ENCODE results near the gene TUBB4A.

- TF ChIP-seq FOXM1 (IDR thresholded peaks at IDR 0.05; ENCODE audit: low read depth, low read length): no peak
- peak in 1 of 2 experiments; percentile 72; a peak in 2 of 4 replicates for TF ChIP-seq SRF (IDR thresholded peaks at IDR 0.05; ENCODE audit: low read depth in 2 of 2, low read length in 2 of 2)
- no peak for TF ChIP-seq EZH2 (IDR thresholded peaks at IDR 0.05; ENCODE audit: borderline replicate concordance, control insufficient read depth, low read depth, low read length)
- peak; percentile 96 to 99 (median 97); a peak in 5 of 6 replicates for TF ChIP-seq CTCF (IDR thresholded peaks at IDR 0.05 in 2 of 3, conservative IDR thresholded peaks at IDR 0.05 in 1 of 3; ENCODE audit: control insufficient read depth in 2 of 3, extremely low read depth in 1 of 3, insufficient read depth in 1 of 3, low read depth in 3 of 3, low read length in 3 of 3)
- no peak for TF ChIP-seq KDM1A (IDR thresholded peaks at IDR 0.05; ENCODE audit: borderline replicate concordance)
- no peak for TF ChIP-seq ZNF274 (IDR thresholded peaks at IDR 0.05; ENCODE audit: insufficient read depth, insufficient read length)
- no peak for TF ChIP-seq BMI1 (IDR thresholded peaks at IDR 0.05; ENCODE audit: borderline replicate concordance)
- no peak for TF ChIP-seq BCLAF1 (IDR thresholded peaks at IDR 0.05)
- TF ChIP-seq RELA (IDR thresholded peaks at IDR 0.05; ENCODE audit: borderline replicate concordance, partially characterized antibody): peak; percentile 57
- no peak for TF ChIP-seq ZBTB33 (IDR thresholded peaks at IDR 0.05)
- TF ChIP-seq USF1 (IDR thresholded peaks at IDR 0.05; ENCODE audit: borderline replicate concordance, extremely low read length, insufficient read depth, low read depth, low read length): no peak
- no peak for TF ChIP-seq FOXK2 (IDR thresholded peaks at IDR 0.05)
These were observed 14.7 kb upstream of the TUBB4A start for GRCh38 chr19:6516659-6517291.

Measured in GM12878 (cell line).